ENCODE data around the gene CTH.
"Not testable (repeated sequence)": the region's sequence is repeated elsewhere in the genome, so short reads cannot be mapped to it uniquely, and the experiment has no call there.

DNA sequence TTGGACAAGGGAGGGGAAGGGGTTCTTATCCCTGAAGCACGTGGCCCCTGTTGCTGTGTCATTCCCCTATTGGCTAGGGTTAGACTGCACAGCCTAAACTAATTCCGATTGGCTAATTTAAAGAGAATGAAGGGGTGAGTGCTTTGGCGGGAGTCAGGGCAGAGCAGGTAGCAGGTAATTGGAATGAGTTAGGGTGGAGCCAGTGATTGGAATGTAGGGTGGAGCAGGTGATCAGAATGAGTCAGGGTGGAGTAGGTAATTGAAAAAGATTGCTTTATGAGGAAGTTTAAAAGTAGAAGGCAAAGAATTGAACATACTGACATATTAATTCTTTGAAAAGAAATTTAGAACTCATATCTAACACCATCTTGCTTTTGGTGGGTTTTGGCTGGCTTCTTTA is 44.1 kb upstream of the CTH start:
- not testable (repeated sequence) for TF ChIP-seq CTCF (IDR thresholded peaks at IDR 0.05; ENCODE audit: borderline replicate concordance, extremely low read depth, low read length, poor library complexity, severe bottlenecking); EZH2 (IDR thresholded peaks at IDR 0.05; ENCODE audit: borderline replicate concordance, low read depth, low read length, severe bottlenecking)

Data from DND-41 (cell line).